Keratinocyte (primary cell): ENCODE results near the gene SC5D. TPM values are rescaled to one million over a fixed set of nuclear protein-coding genes. Genes with fewer than 3 reads are reported as not detected.

Experiments used
- DNase-seq: peaks from one replicate; pipeline ENCODE4 v3.0.0-alpha.2; 2011; ENCODE audit warnings: low read depth, missing footprints, low spot score
- FAIRE-seq: peaks from 2 replicates; lab custom pipeline; 2011; peaks lifted over from hg19 to GRCh38; lab: Jason Lieb, UNC
- H2AFZ ChIP-seq: 2 replicates; pipeline ENCODE4 v1.6.0; 2012; ENCODE audit warnings: low read length, control low read depth, inconsistent platforms; ENCODE audit not compliant: control insufficient read depth
- H3K27ac ChIP-seq: 2 replicates; pipeline ENCODE4 v1.5.1; 2011; ENCODE audit warnings: low read length; ENCODE audit not compliant: control insufficient read depth, insufficient read depth
- H3K27me3 ChIP-seq: 3 replicates; pipeline ENCODE4 v1.6.0; 2011; ENCODE audit warnings: low read length; ENCODE audit not compliant: control insufficient read depth, insufficient read depth; ENCODE audit errors: extremely low read depth
- H3K36me3 ChIP-seq, 2 experiments: 2 replicates in 1 of 2; 3 replicates in 1 of 2; pipeline ENCODE4 v1.5.1; 2011; ENCODE audit warnings: low read length in 2 of 2, mild to moderate bottlenecking in 1 of 2; ENCODE audit not compliant: control insufficient read depth in 2 of 2, insufficient read depth in 2 of 2; ENCODE audit errors: extremely low read depth in 1 of 2
- H3K4me1 ChIP-seq: 3 replicates; pipeline ENCODE4 v1.5.1; 2011; ENCODE audit warnings: low read length; ENCODE audit not compliant: control insufficient read depth, insufficient read depth; ENCODE audit errors: extremely low read depth
- H3K4me2 ChIP-seq: 3 replicates; pipeline ENCODE4 v1.6.0; 2011; ENCODE audit warnings: low read depth, low read length; ENCODE audit not compliant: control insufficient read depth, insufficient read depth; ENCODE audit errors: extremely low read depth
- H3K4me3 ChIP-seq, 3 experiments: fragments of 200-600 bp in 1 of 3; sonication (generic) in 1 of 3; 2 replicates in 2 of 3; 3 replicates in 1 of 3; pipeline ENCODE4 v1.5.1; 2011 to 2016; ENCODE audit warnings: low read length in 3 of 3, mild to moderate bottlenecking in 3 of 3, control low read depth in 2 of 3, inconsistent platforms in 1 of 3, low read depth in 1 of 3, mixed read lengths in 1 of 3, mixed run types in 1 of 3, moderate library complexity in 1 of 3; ENCODE audit not compliant: control insufficient read depth in 2 of 3, insufficient read depth in 2 of 3; ENCODE audit errors: extremely low read depth in 1 of 3
- H3K79me2 ChIP-seq: 2 replicates; pipeline ENCODE4 v1.6.0; 2012; ENCODE audit warnings: low read length; ENCODE audit not compliant: control insufficient read depth, insufficient read depth
- H3K9ac ChIP-seq: 3 replicates; pipeline ENCODE4 v1.6.0; 2011; ENCODE audit warnings: low read length; ENCODE audit not compliant: control insufficient read depth, insufficient read depth; ENCODE audit errors: extremely low read depth
- H3K9me1 ChIP-seq: 3 replicates; pipeline ENCODE4 v1.6.0; 2011; ENCODE audit warnings: low read length; ENCODE audit not compliant: control insufficient read depth, insufficient read depth; ENCODE audit errors: extremely low read depth
- H3K9me3 ChIP-seq: 2 replicates; pipeline ENCODE4 v1.5.1; 2012; ENCODE audit warnings: low read depth, low read length; ENCODE audit not compliant: control insufficient read depth
- H4K20me1 ChIP-seq: 3 replicates; pipeline ENCODE4 v1.6.0; 2011; ENCODE audit warnings: low read length; ENCODE audit not compliant: control insufficient read depth, insufficient read depth; ENCODE audit errors: extremely low read depth
- CTCF ChIP-seq, 3 experiments: IDR thresholded peaks in 1 of 3; conservative IDR thresholded peaks in 1 of 3; optimal IDR thresholded peaks in 1 of 3; 2 replicates in 2 of 3; 3 replicates in 1 of 3; pipeline versions ENCODE3 to v1.5.1; 2011; ENCODE audit warnings: low read length in 3 of 3, mild to moderate bottlenecking in 3 of 3, moderate library complexity in 2 of 3, control low read depth in 1 of 3, inconsistent platforms in 1 of 3; ENCODE audit not compliant: insufficient read depth in 2 of 3; ENCODE audit errors: extremely low read depth in 1 of 3
- EZH2 ChIP-seq: IDR thresholded peaks from one replicate; pipeline ENCODE4 v1.6.1; 2012; ENCODE audit warnings: inconsistent platforms, mild to moderate bottlenecking, low read length, moderate library complexity
- dilution Hi-C: fragments of 300-500 bp; cut with MboI; formaldehyde crosslinking; loops from one replicate; pipeline ENCODE4 v1.7.0; 2020; ENCODE audit warnings: low sequenced_read_pairs; ENCODE audit not compliant: extremely low pct_ligation_motif_present
- polyA plus RNA-seq, 5 experiments: library from polyadenylated mRNA; depleted of rRNA in 3 of 5; stranded (reverse) in 3 of 5; stranded (forward) in 1 of 5; unstranded in 1 of 5; fragments of >200 nt; gene quantifications; 1 replicate in 1 of 5; 2 replicates in 3 of 5; 3 replicates in 1 of 5; pipeline versions ENCODE4 v1.2.1 to v1.2.3, GENCODE V29; 2011 to 2012; ENCODE audit warnings: missing spikeins in 2 of 5, low read depth in 1 of 5, low replicate concordance in 1 of 5

SC5D gene
- polyA plus RNA-seq, 1 donor (not counting 4 experiments of a cell fraction or from before 2014, with no cell fraction given), result 273 TPM

- Histone ChIP-seq H4K20me1 (no peaks in the 10 kb centered on the region), H3K4me2 (no peak overlapping the region), H3K36me3 (no peaks in the 10 kb centered on the region), H3K9me1 (no peaks in the 10 kb centered on the region), H3K4me1 (no peaks in the 10 kb centered on the region), H3K27me3 (peaks cover 15% of the 10 kb centered on the region), H3K4me3 (no peak overlapping the region), H3K9ac (no peak overlapping the region), H3K79me2 (no peaks in the 10 kb centered on the region), H3K9me3 (no peaks in the 10 kb centered on the region), H3K27ac (no peak overlapping the region), H2AFZ (no peak overlapping the region)
- DNase-seq (no peak), FAIRE-seq (no peak)
- TF ChIP-seq CTCF (optimal IDR thresholded peaks at IDR 0.05 in 1 of 3, IDR thresholded peaks at IDR 0.05 in 1 of 3, conservative IDR thresholded peaks at IDR 0.05 in 1 of 3; ENCODE audit: extremely low read depth in 1 of 3, insufficient read depth in 2 of 3, low read length in 3 of 3), result no peak
- TF ChIP-seq EZH2, result no peak
- dilution Hi-C loops, result no loop called here
Measured at GRCh38 chr11:121330614-121331435, 38.3 kb downstream of the SC5D start.

- DNase-seq (no peak), FAIRE-seq (no peak)
- Histone ChIP-seq H3K27ac (no peak overlapping the region), H3K9ac (no peak overlapping the region), H3K9me3 (no peaks in the 10 kb centered on the region), H3K36me3 (no peaks in the 10 kb centered on the region), H3K9me1 (no peaks in the 10 kb centered on the region), H4K20me1 (no peaks in the 10 kb centered on the region), H3K4me2 (no peak overlapping the region), H3K4me3 (no peak overlapping the region), H3K4me1 (no peaks in the 10 kb centered on the region), H3K79me2 (no peaks in the 10 kb centered on the region), H2AFZ (no peak overlapping the region), H3K27me3 (peaks cover 31% of the 10 kb centered on the region)
- dilution Hi-C loops, result no loop called here
- no peak for TF ChIP-seq EZH2
- peak in 1 of 3 experiments; percentile 11 for TF ChIP-seq CTCF (optimal IDR thresholded peaks at IDR 0.05 in 1 of 3, IDR thresholded peaks at IDR 0.05 in 1 of 3, conservative IDR thresholded peaks at IDR 0.05 in 1 of 3; ENCODE audit: extremely low read depth in 1 of 3, insufficient read depth in 2 of 3, low read length in 3 of 3)
Measured at GRCh38 chr11:121334973-121335710, 42.6 kb downstream of the SC5D start.
